COLO668 (cell line): ENCODE results near the gene DUXB.
A peak's percentile ranks its signal among the peaks of the same experiment; 100 is the strongest.

ENCODE experiments used
- DNase-seq: peaks from one replicate; lab custom pipeline; 2025; ENCODE audit not compliant: unreplicated experiment; lab: John Stamatoyannopoulos, UW

The DUXB gene

DNA sequence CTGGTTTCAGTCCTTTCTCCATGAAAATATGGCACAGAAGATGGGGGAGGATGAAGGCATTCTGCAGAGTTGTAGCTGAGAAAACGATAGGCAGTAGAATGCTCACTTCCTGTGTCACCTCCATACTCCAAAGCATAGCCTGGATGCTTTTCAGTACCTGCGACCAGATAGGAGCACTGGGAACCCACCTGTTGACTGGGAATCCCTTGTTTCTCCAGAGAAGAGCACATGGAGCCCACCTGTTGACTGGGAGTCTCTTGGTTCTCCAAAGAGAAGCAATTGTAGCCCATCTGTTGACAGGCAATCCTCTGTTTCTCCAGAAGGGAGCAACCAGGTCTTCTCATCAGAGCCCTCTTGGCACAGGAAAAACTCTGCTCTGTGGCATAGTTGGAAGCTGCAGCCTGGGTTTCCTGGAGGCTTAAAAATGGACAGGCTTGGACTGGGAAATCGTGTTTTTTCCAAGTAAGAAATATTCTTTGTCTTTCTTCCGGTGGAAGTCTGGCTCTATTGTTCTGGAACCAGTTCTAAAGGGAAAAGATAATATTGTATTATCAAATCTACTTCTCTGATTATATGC is 40.4 kb downstream of the DUXB start:
- DNase-seq, result no peak

DNA sequence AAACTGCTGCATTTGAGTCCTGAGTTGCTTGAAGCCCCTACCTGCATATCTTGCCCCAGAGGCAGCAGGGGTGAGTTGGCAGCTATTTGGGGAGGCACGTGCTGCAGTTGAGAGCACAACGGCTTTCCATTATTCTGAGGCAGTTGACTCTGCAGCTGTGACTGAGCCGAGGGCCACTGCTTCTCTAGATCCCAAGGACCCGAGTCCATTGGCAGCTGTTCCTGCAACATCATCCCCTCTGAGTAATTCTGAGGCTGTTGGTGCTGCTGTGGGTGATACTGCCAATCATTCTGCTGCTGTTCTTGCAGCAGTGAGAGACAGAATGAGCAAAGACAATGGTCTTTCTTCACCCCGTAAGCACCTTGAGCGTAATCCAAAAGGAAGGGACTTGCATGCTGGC is 40.9 kb downstream of the DUXB start:
- DNase-seq, result no peak

DNA sequence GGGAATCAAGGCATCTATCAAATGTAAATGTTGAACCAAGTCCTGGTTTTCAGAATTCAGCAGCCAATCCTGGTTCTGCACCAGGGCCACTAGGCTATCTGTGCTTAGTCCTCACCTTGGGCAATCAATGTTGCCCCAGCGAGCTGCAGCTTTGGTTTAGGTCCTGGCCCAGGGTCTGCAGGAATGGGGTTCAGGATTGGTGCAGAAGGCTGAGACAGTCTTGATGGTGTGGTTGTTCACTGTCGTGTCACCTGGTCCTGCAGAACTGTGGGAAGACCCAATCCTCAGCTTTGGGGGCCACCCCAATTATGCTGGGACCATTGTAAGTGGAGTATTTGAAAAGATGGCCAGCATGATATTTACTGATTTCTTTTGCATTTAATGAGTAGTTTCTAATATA is 43.1 kb downstream of the DUXB start:
- no peak for DNase-seq

DNA sequence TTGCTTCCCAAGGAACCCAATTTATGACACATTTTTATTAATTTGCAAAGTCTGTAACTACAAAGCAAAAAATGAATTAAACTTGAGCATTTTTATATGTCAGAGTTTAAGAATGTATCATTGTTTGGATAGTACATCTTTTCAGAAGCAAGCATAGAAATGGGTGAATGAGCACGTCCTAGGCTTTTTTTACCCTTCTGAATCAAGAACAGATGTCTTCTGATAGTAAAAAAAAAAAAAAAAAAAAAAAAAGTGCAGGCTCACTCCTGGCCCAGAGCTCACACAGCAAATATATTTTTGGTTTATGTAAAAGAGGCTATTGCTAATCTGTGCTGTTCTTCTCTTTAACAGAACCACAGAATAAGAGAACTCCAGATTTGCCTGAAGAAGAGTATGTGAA is 47.3 kb downstream of the DUXB start:
- DNase-seq, result no peak

DNA sequence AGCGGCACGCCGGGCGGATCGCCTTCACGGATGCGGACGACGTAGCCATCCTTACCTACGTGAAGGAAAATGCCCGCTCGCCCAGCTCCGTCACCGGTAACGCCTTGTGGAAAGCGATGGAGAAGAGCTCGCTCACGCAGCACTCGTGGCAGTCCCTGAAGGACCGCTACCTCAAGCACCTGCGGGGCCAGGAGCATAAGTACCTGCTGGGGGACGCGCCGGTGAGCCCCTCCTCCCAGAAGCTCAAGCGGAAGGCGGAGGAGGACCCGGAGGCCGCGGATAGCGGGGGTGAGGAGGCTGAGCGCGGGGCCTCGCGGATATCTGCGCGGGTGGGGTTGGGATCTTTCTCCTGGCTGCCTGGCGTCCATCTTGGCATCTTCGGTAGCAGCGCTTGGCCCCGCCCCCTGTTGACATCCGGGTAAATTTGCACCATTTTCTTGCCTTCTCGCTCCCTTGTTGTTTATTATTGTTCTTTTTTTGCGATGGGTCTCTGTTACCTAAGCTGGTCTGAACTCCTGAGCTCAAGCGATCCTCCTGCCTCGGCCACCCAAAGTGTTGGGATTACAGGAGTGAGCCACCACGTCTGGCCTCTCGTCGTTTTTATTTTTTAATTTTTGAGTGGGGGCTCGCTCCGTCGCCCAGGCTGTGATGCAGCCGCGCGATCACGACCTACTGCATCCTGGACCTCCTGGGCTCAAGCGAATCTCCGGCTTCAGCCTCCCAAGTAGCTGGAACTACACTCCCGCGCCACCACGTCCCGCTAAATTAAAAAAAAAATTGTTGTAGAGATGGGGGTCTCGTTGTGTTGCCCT is 52.8 kb downstream of the DUXB start:
- DNase-seq, result peak; percentile 80

DNA sequence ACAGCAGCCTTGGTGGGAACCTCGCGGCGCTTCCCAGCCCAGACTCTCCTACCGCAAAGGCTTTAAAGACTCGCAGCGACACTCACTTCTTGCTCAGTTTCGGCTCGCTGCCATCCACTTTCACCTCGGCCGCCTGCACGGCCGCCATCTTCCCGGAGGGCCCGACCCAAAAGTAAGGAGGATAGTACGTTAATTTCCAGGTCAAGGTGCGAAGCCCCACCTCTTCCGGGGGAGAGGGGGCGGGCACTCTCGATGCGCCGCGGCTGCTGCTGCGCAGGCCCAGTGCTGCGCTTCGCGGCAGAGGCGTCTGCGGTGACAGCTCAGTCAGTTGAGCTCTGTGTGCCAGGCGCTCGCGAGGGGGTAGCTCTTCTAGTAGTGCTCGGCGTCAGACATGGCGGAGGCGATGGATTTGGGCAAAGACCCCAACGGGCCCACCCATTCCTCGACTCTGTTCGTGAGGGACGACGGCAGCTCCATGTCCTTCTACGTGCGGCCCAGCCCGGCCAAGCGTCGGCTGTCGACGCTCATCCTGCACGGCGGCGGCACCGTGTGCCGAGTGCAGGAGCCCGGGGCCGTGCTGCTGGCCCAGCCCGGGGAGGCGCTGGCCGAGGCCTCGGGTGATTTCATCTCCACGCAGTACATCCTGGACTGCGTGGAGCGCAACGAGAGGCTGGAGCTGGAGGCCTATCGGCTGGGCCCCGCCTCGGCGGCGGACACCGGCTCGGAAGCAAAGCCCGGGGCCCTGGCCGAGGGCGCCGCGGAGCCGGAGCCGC is 53.6 kb downstream of the DUXB start, which contains the start of the genes KARS1 and TERF2IP:
Gene KARS1, minus strand, starts transcription at position 174 of the 773 bp plus-strand sequence. Its CDS starts 26 bp downstream, at position 148.
Gene TERF2IP, plus strand, starts transcription at position 282 of the 773 bp plus-strand sequence. Its CDS starts 110 bp downstream, at position 392.
- DNase-seq, result peak; percentile 92

DNA sequence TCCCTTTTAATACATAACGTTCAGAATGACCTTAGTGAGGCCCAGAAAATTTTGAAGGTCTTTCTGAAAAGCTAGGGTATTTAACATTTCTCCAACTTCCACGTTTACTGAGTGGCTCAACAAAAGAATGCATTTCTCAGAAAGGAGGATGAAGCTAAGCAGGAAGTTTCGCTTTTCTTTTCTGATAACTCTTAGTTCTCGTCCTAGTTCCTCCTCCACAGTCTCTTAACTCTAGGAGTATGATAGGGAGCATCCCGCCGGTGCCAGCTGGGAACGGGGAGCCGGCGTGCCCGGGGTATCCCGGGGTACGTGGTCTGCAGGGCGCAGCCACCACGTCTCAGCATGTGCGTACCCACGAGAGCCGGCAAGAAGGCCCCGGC is 54.2 kb downstream of the DUXB start:
- DNase-seq, result no peak

DNA sequence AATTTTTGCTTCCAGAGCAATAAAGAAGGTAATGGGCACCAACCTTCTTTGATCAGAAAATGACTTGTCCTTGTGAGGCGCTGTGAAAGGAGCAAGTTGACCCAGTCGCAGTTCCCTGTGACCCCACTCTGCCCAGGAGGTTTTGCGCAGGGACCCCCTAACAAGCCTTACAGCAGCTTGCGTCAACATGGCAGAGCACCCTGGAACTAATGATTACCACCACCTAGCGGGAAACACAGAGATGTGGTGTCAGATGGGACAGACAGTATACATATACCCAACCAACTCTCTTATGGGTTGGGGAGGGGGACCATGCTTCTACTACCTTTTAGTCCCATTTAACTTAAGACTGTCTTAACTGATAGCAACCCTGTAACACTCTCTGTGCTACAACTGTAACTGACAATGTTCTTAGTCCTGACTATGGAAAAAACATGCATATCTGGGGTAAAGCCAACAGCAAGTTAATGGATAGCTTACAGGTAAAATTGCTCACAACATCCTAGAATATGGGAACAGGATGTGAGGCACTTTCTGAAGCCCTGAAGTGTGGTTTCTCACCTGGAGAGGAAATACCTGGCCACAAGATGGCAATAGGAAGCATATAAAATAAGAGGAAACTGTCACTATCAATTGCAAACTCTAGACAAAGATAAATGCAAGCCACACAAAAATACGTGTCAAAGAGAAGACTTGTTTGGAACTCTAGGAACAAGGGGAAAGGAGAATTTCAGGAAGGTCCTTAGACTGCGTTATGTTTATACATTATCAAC is 56.8 kb downstream of the DUXB start:
- no peak for DNase-seq
